ENCODE results near the gene VPS35L. TPM values are rescaled to one million over a fixed set of nuclear protein-coding genes. Genes with fewer than 3 reads are reported as not detected.

Gene VPS35L
- total and polyA plus RNA-seq, 7 experiments from 2014 or later: 38.6 to 52.0 (median 46.6) TPM

DNA sequence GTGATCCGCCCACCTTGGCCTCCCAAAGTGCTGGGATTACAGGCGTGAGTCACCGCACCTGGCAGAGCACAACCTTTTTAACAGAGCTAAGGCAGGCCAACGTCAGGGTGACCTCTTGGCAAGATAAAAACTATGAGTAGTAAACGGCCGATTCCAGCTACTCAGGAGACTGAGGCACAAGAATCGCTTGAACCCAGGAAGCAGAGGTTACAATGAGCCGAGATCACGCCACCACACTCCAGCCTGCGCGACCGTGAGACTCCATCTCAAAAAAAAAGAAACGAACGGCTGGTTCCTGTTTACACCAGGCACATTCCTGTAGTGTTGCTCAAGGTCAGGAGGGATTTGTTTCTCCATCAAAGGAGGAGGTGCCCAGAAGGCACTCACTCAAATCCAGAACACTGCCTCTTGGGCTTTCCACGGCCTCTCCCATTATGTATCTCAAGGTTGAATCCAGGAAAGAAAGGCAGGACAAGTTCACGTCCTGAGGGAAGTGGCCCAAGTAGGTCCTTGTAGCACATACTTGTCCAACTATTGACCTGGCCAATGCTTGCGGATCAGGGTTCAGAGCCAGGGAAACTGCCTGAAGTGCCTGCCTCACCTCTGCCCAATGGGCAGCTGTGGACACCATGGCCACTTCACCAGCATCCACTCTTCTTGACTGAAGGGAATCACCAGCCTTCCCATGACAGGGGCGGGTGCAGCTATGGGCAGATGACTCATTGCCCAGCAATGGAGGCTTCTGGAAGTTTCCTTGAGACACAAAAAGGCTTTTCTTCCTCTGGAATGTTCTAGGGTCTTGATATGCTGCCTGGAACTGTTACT lies 149.0 kb downstream of the VPS35L start:
- no peaks in the 10 kb centered on the region for H3K9me3 ChIP-seq (ENCODE audit: control insufficient read depth in 2 of 3, low read length in 3 of 3)
- peaks cover 0 to 1% (median 0%) of the 10 kb centered on the region in 11 donors for H3K9me3 Mint-ChIP-seq
- H3K36me3 Mint-ChIP-seq: peaks cover 4 to 78% (median 38%) of the 10 kb centered on the region in 5 donors
- H3K36me3 ChIP-seq (ENCODE audit: control insufficient read depth in 2 of 3, insufficient read depth in 3 of 3, low read length in 3 of 3): peaks cover 0 to 80% (median 3%) of the 10 kb centered on the region in 3 experiments
- H3K4me3 ChIP-seq (ENCODE audit: low read length): no peak overlapping the region
- no peaks in the 10 kb centered on the region for H3K27me3 Mint-ChIP-seq
- ATAC-seq (no peak), DNase-seq (no peak)
- no peak overlapping the region for H3K4me3 Mint-ChIP-seq
- intact Hi-C loops (cut with micrococcal nuclease): no loop called here
- ChIA-PET POLR2A (interaction anchor here (0.9 kb wide), 1 partner anchor 79 kb away, joined by 4 read pairs; no protein-coding TSS in a partner anchor), CTCF (no interaction called here)
- H3K27ac ChIP-seq (ENCODE audit: low read depth, low read length): no peak overlapping the region
- no peaks in the 10 kb centered on the region for H3K27me3 ChIP-seq (ENCODE audit: control insufficient read depth in 2 of 2, insufficient read depth in 2 of 2, low read length in 2 of 2)
- H3K27ac Mint-ChIP-seq: peak overlapping the region in 6 of 9 donors; percentile 22 to 65 (median 30)
- H3K4me1 Mint-ChIP-seq: peaks cover 0 to 24% (median 16%) of the 10 kb centered on the region in 7 donors
- H3K4me1 ChIP-seq (ENCODE audit: control insufficient read depth in 2 of 2, insufficient read depth in 2 of 2, low read length in 2 of 2): peaks cover 0 to under 1% of the 10 kb centered on the region in 2 donors

DNA sequence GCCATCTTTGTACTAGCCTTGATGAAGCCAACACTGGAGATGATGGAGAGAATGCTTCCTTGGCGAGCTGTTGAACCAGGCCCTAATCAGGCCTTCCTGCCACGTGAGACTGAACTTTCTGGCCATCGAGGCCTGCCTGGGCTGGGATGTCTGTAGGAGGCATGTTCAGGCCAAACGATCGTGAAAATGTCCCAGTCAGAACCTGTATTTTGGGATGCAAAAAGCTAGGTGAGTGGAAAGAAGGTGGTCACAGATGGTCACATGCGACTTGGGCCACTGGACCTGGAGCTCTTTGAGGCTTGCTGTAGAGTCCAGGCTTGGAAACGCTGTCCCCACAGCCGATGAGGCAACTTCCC lies 149.6 kb downstream of the VPS35L start:
- ATAC-seq (no peak), DNase-seq (no peak)
- Mint-ChIP-seq H3K27me3 (no peaks in the 10 kb centered on the region), H3K4me1 (peaks cover 0 to 22% (median 18%) of the 10 kb centered on the region in 7 donors), H3K4me3 (no peak overlapping the region), H3K36me3 (peaks cover 4 to 79% (median 38%) of the 10 kb centered on the region in 5 donors), H3K27ac (peak overlapping the region in 5 of 9 donors; percentile 25 to 57 (median 31)), H3K9me3 (peaks cover 0 to 2% (median 0%) of the 10 kb centered on the region in 11 donors)
- H3K9me3 ChIP-seq (ENCODE audit: control insufficient read depth in 2 of 3, low read length in 3 of 3): no peaks in the 10 kb centered on the region
- H3K36me3 ChIP-seq (ENCODE audit: control insufficient read depth in 2 of 3, insufficient read depth in 3 of 3, low read length in 3 of 3): peaks cover 0 to 80% (median 8%) of the 10 kb centered on the region in 3 experiments
- H3K4me1 ChIP-seq (ENCODE audit: control insufficient read depth in 2 of 2, insufficient read depth in 2 of 2, low read length in 2 of 2): no peaks in the 10 kb centered on the region
- intact Hi-C loops (cut with micrococcal nuclease): no loop called here
- H3K4me3 ChIP-seq (ENCODE audit: low read length): no peak overlapping the region
- no peaks in the 10 kb centered on the region for H3K27me3 ChIP-seq (ENCODE audit: control insufficient read depth in 2 of 2, insufficient read depth in 2 of 2, low read length in 2 of 2)
- POLR2A ChIA-PET: interaction anchor here (0.9 kb wide), 1 partner anchor 80 kb away, joined by 4 read pairs; no protein-coding TSS in a partner anchor
- CTCF ChIA-PET: no interaction called here
- H3K27ac ChIP-seq (ENCODE audit: low read depth, low read length): no peak overlapping the region

DNA sequence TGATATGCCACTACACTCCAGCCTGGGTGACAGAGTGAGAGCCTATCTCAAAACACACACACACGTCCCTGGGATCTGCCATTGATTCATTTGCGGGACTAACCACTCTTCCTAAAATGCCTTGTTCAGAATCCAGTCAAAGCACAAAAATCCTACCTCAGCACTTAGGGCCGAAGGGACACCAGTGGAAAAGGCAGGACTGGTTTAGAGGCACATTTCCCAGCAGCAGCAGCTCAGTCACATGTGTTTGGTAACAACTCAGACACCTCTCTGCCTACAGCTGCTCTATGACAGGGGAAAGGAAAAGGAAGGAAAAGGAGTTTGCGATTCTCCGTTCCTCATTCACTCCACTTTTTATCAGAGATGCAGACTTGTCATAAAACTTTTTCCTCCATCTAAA lies 150.3 kb downstream of the VPS35L start:
- Histone ChIP-seq H3K36me3 (ENCODE audit: control insufficient read depth in 2 of 3, insufficient read depth in 3 of 3, low read length in 3 of 3) (peaks cover 0 to 85% (median 11%) of the 10 kb centered on the region in 3 experiments), H3K9me3 (ENCODE audit: control insufficient read depth in 2 of 3, low read length in 3 of 3) (no peaks in the 10 kb centered on the region), H3K27ac (ENCODE audit: low read depth, low read length) (no peak overlapping the region), H3K27me3 (ENCODE audit: control insufficient read depth in 2 of 2, insufficient read depth in 2 of 2, low read length in 2 of 2) (no peaks in the 10 kb centered on the region), H3K4me1 (ENCODE audit: control insufficient read depth in 2 of 2, insufficient read depth in 2 of 2, low read length in 2 of 2) (no peaks in the 10 kb centered on the region), H3K4me3 (ENCODE audit: low read length) (no peak overlapping the region)
- peaks cover 0 to 2% (median 0%) of the 10 kb centered on the region in 11 donors for H3K9me3 Mint-ChIP-seq
- no peak overlapping the region for H3K4me3 Mint-ChIP-seq
- CTCF ChIA-PET: no interaction called here
- DNase-seq (no peak), ATAC-seq (no peak)
- H3K4me1 Mint-ChIP-seq: peaks cover 0 to 16% (median 11%) of the 10 kb centered on the region in 7 donors
- peaks cover 4 to 73% (median 33%) of the 10 kb centered on the region in 5 donors for H3K36me3 Mint-ChIP-seq
- intact Hi-C loops (cut with micrococcal nuclease): no loop called here
- POLR2A ChIA-PET: no interaction called here
- H3K27ac Mint-ChIP-seq: peak overlapping the region in 4 of 9 donors; percentile 23 to 70 (median 30)
- no peaks in the 10 kb centered on the region for H3K27me3 Mint-ChIP-seq

DNA sequence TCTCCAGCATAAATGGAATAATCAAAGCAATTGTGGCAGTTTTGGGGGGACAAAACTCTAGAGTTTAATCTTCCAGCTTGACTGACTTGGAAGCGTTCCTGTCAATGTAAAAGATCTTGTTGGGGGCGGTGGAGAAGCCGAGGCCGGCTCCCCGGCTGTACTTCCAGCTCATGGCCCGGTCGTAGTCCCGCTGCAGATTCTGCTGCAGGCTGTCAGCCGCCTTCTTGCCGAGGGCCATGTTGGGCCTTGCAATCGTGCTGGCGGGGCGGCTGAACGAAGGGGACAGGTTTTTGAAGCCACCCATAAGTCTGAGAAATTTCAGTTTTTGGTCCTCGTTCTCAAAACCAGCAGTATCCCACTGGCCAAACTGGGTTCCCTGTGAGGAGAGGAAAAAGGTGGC lies 151.3 kb downstream of the VPS35L start:
- Mint-ChIP-seq H3K27ac (peak overlapping the region in 1 of 9 donors; percentile 62), H3K27me3 (no peaks in the 10 kb centered on the region), H3K4me1 (peaks cover 0 to 19% (median 15%) of the 10 kb centered on the region in 7 donors), H3K9me3 (peaks cover 0 to 2% (median 0%) of the 10 kb centered on the region in 11 donors), H3K4me3 (no peak overlapping the region), H3K36me3 (peaks cover 10 to 71% (median 33%) of the 10 kb centered on the region in 5 donors)
- DNase-seq (no peak), ATAC-seq (no peak)
- CTCF ChIA-PET: no interaction called here
- no peak overlapping the region for H3K4me3 ChIP-seq (ENCODE audit: low read length)
- H3K27me3 ChIP-seq (ENCODE audit: control insufficient read depth in 2 of 2, insufficient read depth in 2 of 2, low read length in 2 of 2): no peaks in the 10 kb centered on the region
- H3K9me3 ChIP-seq (ENCODE audit: control insufficient read depth in 2 of 3, low read length in 3 of 3): no peaks in the 10 kb centered on the region
- no peaks in the 10 kb centered on the region for H3K4me1 ChIP-seq (ENCODE audit: control insufficient read depth in 2 of 2, insufficient read depth in 2 of 2, low read length in 2 of 2)
- intact Hi-C loops (cut with micrococcal nuclease): no loop called here
- H3K27ac ChIP-seq (ENCODE audit: low read depth, low read length): no peak overlapping the region
- POLR2A ChIA-PET: interaction anchor here (1.0 to 1.1 kb wide), 2 partner anchors 8 to 9 kb away, joined by 3 to 4 read pairs; no protein-coding TSS in a partner anchor
- H3K36me3 ChIP-seq (ENCODE audit: control insufficient read depth in 2 of 3, insufficient read depth in 3 of 3, low read length in 3 of 3): peaks cover 0 to 94% (median 11%) of the 10 kb centered on the region in 3 experiments

DNA sequence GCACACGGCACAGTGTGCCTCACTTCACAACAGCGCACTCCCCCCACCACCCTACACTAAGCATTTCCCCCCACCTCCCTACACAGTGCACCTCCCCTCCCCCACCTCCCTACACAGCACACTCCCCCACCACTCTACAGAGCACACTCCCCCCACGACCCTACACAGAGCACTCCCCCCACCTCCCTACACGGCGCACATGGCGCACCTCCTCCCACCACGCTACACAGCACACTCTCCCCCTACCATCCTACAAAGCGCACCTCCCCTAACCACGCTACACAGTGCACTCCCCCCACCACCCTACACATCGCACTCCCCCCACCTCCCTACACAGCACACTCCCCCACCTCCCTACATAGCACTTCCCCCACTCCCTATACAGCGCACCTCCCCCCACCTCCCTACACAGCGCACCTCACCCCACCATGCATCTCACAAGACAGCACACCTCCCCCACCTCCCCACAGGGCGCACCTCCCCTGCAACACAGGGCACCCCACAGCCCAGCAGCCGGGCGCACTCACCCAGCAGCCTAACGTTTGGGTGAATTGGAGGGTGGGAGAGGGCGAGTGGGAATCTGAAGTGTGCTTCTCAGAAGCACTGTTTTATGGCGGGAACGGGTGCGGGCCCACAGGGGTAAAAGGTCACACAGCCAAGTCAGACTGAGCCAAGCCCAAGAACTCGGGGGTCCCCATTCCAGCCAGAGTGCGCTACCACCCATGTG lies 152.2 kb downstream of the VPS35L start:
- no peaks in the 10 kb centered on the region for H3K27me3 ChIP-seq (ENCODE audit: control insufficient read depth in 2 of 2, insufficient read depth in 2 of 2, low read length in 2 of 2)
- Mint-ChIP-seq H3K4me3 (no peak overlapping the region), H3K9me3 (peaks cover 0 to 2% (median 0%) of the 10 kb centered on the region in 11 donors), H3K4me1 (peaks cover 0 to 23% (median 17%) of the 10 kb centered on the region in 7 donors), H3K27me3 (no peaks in the 10 kb centered on the region), H3K27ac (peak overlapping the region in 2 of 9 donors; percentile 52 to 65), H3K36me3 (peaks cover 11 to 67% (median 29%) of the 10 kb centered on the region in 5 donors)
- ATAC-seq: peak; percentile 32
- no peak overlapping the region for H3K27ac ChIP-seq (ENCODE audit: low read depth, low read length)
- CTCF ChIA-PET: no interaction called here
- H3K36me3 ChIP-seq (ENCODE audit: control insufficient read depth in 2 of 3, insufficient read depth in 3 of 3, low read length in 3 of 3): peaks cover 0 to 89% (median 11%) of the 10 kb centered on the region in 3 experiments
- no peak for DNase-seq
- H3K4me1 ChIP-seq (ENCODE audit: control insufficient read depth in 2 of 2, insufficient read depth in 2 of 2, low read length in 2 of 2): no peaks in the 10 kb centered on the region
- no peaks in the 10 kb centered on the region for H3K9me3 ChIP-seq (ENCODE audit: control insufficient read depth in 2 of 3, low read length in 3 of 3)
- no peak overlapping the region for H3K4me3 ChIP-seq (ENCODE audit: low read length)
- POLR2A ChIA-PET: interaction anchor here (1.0 to 1.1 kb wide), 2 partner anchors 8 to 9 kb away, joined by 3 to 4 read pairs; no protein-coding TSS in a partner anchor
- intact Hi-C loops (cut with micrococcal nuclease): no loop called here

DNA sequence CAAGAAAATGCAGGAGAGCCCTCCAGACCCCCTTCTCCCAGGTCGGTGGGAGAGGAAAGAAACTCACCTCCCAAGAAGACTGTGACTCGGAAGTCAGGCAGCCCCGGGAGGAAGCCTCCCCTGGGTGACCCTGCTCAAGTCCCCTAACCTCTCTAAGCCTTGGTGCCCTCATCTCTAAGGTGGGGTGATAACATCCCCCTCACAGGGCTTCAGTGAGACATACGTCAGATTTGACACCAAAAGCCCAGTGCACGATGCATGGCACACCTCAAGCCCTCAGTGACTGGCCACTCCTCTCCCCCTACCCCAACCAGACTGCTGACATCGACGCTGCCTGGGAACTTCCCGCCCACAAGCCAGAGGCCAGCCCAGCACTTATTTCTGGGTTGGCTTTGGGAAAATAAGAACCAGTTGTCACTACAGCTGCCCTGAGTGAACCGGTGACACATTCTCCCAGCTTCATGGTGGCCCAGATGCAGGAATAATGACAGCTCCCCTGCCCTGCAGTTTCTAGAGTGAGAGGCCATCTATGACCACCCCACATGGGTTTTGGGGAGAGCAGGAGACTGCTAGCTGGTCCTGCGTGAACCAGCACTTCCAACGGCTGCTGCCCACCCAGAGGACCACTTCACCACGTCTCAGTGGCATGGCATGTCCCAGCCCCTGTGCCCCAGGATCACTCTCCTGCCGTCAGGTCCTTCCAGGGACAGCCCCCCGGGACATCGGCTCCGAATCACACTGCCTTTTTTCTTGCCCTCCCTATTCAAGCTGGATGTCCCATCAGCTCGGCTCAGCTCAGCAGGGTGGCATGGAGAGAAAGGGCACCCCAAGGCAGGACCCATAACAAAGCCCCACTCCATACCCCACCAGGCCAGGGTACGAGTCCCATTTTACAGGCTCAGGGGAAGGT lies 153.0 kb downstream of the VPS35L start:
- ChIA-PET POLR2A (interaction anchor here (0.5 kb wide), 1 partner anchor 12 kb away, joined by 3 read pairs; no protein-coding TSS in a partner anchor), CTCF (no interaction called here)
- Histone ChIP-seq H3K27me3 (ENCODE audit: control insufficient read depth in 2 of 2, insufficient read depth in 2 of 2, low read length in 2 of 2) (no peaks in the 10 kb centered on the region), H3K4me3 (ENCODE audit: low read length) (no peak overlapping the region), H3K9me3 (ENCODE audit: control insufficient read depth in 2 of 3, low read length in 3 of 3) (no peaks in the 10 kb centered on the region), H3K4me1 (ENCODE audit: control insufficient read depth in 2 of 2, insufficient read depth in 2 of 2, low read length in 2 of 2) (no peaks in the 10 kb centered on the region), H3K27ac (ENCODE audit: low read depth, low read length) (no peak overlapping the region), H3K36me3 (ENCODE audit: control insufficient read depth in 2 of 3, insufficient read depth in 3 of 3, low read length in 3 of 3) (peaks cover 0 to 87% (median 11%) of the 10 kb centered on the region in 3 experiments)
- no peak for DNase-seq
- peaks cover 9 to 63% (median 28%) of the 10 kb centered on the region in 5 donors for H3K36me3 Mint-ChIP-seq
- no peak overlapping the region for H3K4me3 Mint-ChIP-seq
- intact Hi-C loops (cut with micrococcal nuclease): no loop called here
- ATAC-seq: no peak
- H3K9me3 Mint-ChIP-seq: peaks cover 0 to 2% (median 0%) of the 10 kb centered on the region in 11 donors
- H3K27ac Mint-ChIP-seq: peak overlapping the region in 7 of 9 donors; percentile 40 to 83 (median 55)
- no peaks in the 10 kb centered on the region for H3K27me3 Mint-ChIP-seq
- peaks cover 0 to 21% (median 14%) of the 10 kb centered on the region in 7 donors for H3K4me1 Mint-ChIP-seq
